ENCODE data around the gene RAB31. TPM values are rescaled to one million over a fixed set of nuclear protein-coding genes. Genes with fewer than 3 reads are reported as not detected.
A peak's percentile ranks its signal among the peaks of the same experiment; 100 is the strongest.

Gene RAB31
- total and polyA plus RNA-seq, 8 donors, result 1.4 to 28.2 (median 4.5) TPM

- TF ChIP-seq CTCF (IDR thresholded peaks at IDR 0.05), result no peak
- Histone ChIP-seq H3K27me3 (no peaks in the 10 kb centered on the region), H3K27ac (no peak overlapping the region), H3K4me1 (peaks cover 0 to 7% (median 0%) of the 10 kb centered on the region in 3 donors), H3K4me3 (no peak overlapping the region), H3K36me3 (no peaks in the 10 kb centered on the region), H3K9me3 (no peaks in the 10 kb centered on the region)
- 37 to 42% methylated on average over 13 of the region's 13 CpGs for WGBS, 2 donors
- peak; percentile 14 to 46 (median 28) for ATAC-seq
- peak in 5 of 6 donors; percentile 18 to 76 (median 51) for DNase-seq
- FAIRE-seq, result no peak
- intact Hi-C loops (cut with DNase I), result no loop called here
Observed at GRCh38 chr18:9737472-9738121, 29.5 kb downstream of the RAB31 start.

- Histone ChIP-seq H3K9me3 (no peaks in the 10 kb centered on the region), H3K27ac (no peak overlapping the region), H3K4me1 (peaks cover 0 to 8% (median 0%) of the 10 kb centered on the region in 3 donors), H3K4me3 (no peak overlapping the region), H3K36me3 (no peaks in the 10 kb centered on the region), H3K27me3 (no peaks in the 10 kb centered on the region)
- intact Hi-C loops (cut with DNase I), result no loop called here
- DNase-seq (no peak), ATAC-seq (no peak), FAIRE-seq (no peak)
- WGBS, 2 donors, result 79 to 81% methylated on average over 8 of the region's 8 CpGs
- TF ChIP-seq CTCF (IDR thresholded peaks at IDR 0.05), result no peak
Observed at GRCh38 chr18:9738266-9738969, 30.3 kb downstream of the RAB31 start.

- Histone ChIP-seq H3K36me3 (no peaks in the 10 kb centered on the region), H3K4me1 (peaks cover 0 to 10% (median 0%) of the 10 kb centered on the region in 3 donors), H3K9me3 (no peaks in the 10 kb centered on the region), H3K4me3 (no peak overlapping the region), H3K27ac (no peak overlapping the region), H3K27me3 (no peaks in the 10 kb centered on the region)
- FAIRE-seq (no peak), ATAC-seq (no peak), DNase-seq (no peak)
- no peak for TF ChIP-seq CTCF (IDR thresholded peaks at IDR 0.05)
- intact Hi-C loops (cut with DNase I), result no loop called here
- WGBS, 2 donors, result 75 to 82% methylated on average over 1 of the region's 1 CpG
Observed at GRCh38 chr18:9739516-9739915, 31.4 kb downstream of the RAB31 start.

- H3K27me3 ChIP-seq, result no peaks in the 10 kb centered on the region
- no peak for DNase-seq
- intact Hi-C loops (cut with DNase I), result no loop called here
- peaks cover 0 to 10% (median 0%) of the 10 kb centered on the region in 3 donors for H3K4me1 ChIP-seq
- H3K36me3 ChIP-seq, result no peaks in the 10 kb centered on the region
- 83 to 85% methylated on average over 5 of the region's 5 CpGs for WGBS, 2 donors
- FAIRE-seq, result no peak
- H3K9me3 ChIP-seq, result no peaks in the 10 kb centered on the region
- TF ChIP-seq CTCF (IDR thresholded peaks at IDR 0.05), result no peak
- no peak overlapping the region for H3K27ac ChIP-seq
- no peak for ATAC-seq
- H3K4me3 ChIP-seq, result no peak overlapping the region
Observed at GRCh38 chr18:9740071-9740470, 32.0 kb downstream of the RAB31 start.

- H3K4me1 ChIP-seq, result peaks cover 0 to 10% (median 0%) of the 10 kb centered on the region in 3 donors
- FAIRE-seq, result no peak
- no peak for TF ChIP-seq CTCF (IDR thresholded peaks at IDR 0.05)
- no peak overlapping the region for H3K4me3 ChIP-seq
- H3K27ac ChIP-seq, result no peak overlapping the region
- no peak for ATAC-seq
- 83 to 85% methylated on average over 6 of the region's 6 CpGs for WGBS, 2 donors
- H3K27me3 ChIP-seq, result no peaks in the 10 kb centered on the region
- no peaks in the 10 kb centered on the region for H3K36me3 ChIP-seq
- peak in 1 of 6 donors; percentile 56 for DNase-seq
- intact Hi-C loops (cut with DNase I), result no loop called here
- H3K9me3 ChIP-seq, result no peaks in the 10 kb centered on the region
Observed at GRCh38 chr18:9741406-9741792, 33.3 kb downstream of the RAB31 start.

All from pancreas (tissue), 10 donors.